WTC11 (cell line): ENCODE results near the gene BBS12. TPM values are rescaled to one million over a fixed set of nuclear protein-coding genes. Genes with fewer than 3 reads are reported as not detected.
A peak's percentile ranks its signal among the peaks of the same experiment; 100 is the strongest.

ENCODE experiments used
- ATAC-seq: fragments of 200-7000 bp; cut with Tn5 transposase; 2 replicates; pipeline ENCODE4 v1.10.0; 2021; ENCODE audit warnings: mild to moderate bottlenecking, moderate library complexity
- CTCF ChIA-PET: fragments of 300-600 bp; sonication (Branson Sonifier 250); formaldehyde crosslinking; loops from one replicate; lab custom pipeline; 2021; ENCODE audit warnings: antibody characterized with exemption; lab: Charles Lee
- POLR2A ChIA-PET: fragments of 350-600 bp; sonication (Branson Sonifier 250); formaldehyde crosslinking; loops from one replicate; lab custom pipeline; 2021; ENCODE audit warnings: antibody characterized with exemption; lab: Charles Lee
- DNase-seq: peaks from one replicate; pipeline ENCODE4 v3.0.0; 2021; ENCODE audit warnings: low spot score
- H3K27ac Mint-ChIP-seq: 2 replicates; pipeline ENCODE4 v1.8.0; 2021; ENCODE audit warnings: mixed read lengths
- H3K27me3 Mint-ChIP-seq: 2 replicates; pipeline ENCODE4 v1.8.0; 2021; ENCODE audit warnings: low read depth, mild to moderate bottlenecking, moderate library complexity, mixed read lengths
- H3K36me3 Mint-ChIP-seq: 2 replicates; pipeline ENCODE4 v1.8.0; 2021; ENCODE audit warnings: mixed read lengths
- H3K4me1 Mint-ChIP-seq: 2 replicates; pipeline ENCODE4 v1.8.0; 2022; ENCODE audit warnings: mixed read lengths
- H3K4me3 Mint-ChIP-seq: 2 replicates; pipeline ENCODE4 v1.8.0; 2021; ENCODE audit warnings: mild to moderate bottlenecking, moderate library complexity, mixed read lengths
- H3K9me3 Mint-ChIP-seq: 2 replicates; pipeline ENCODE4 v1.8.0; 2021; ENCODE audit warnings: mixed read lengths
- GABPB1 ChIP-seq: sonication (generic); formaldehyde crosslinking; IDR thresholded peaks from 2 replicates; pipeline ENCODE4 v1.8.1; 2023; ENCODE audit warnings: mild to moderate bottlenecking, missing genetic modification reagents
- GTF2I ChIP-seq: fragments of 250-450 bp; sonication (Bioruptor Pico); conservative IDR thresholded peaks from 2 replicates; pipeline ENCODE4 v1.4.0; 2021; ENCODE audit warnings: mild to moderate bottlenecking
- KAT7 ChIP-seq: sonication (generic); formaldehyde crosslinking; IDR thresholded peaks from 2 replicates; pipeline ENCODE4 v1.8.1; 2023; ENCODE audit warnings: missing genetic modification reagents, mild to moderate bottlenecking, borderline replicate concordance
- MYBL2 ChIP-seq: sonication (generic); formaldehyde crosslinking; IDR thresholded peaks from 2 replicates; pipeline ENCODE4 v1.8.1; 2023; ENCODE audit warnings: mild to moderate bottlenecking, moderate library complexity, missing genetic modification reagents
- SP1 ChIP-seq: sonication (generic); formaldehyde crosslinking; conservative IDR thresholded peaks from 2 replicates; pipeline ENCODE4 v1.8.1; 2022; ENCODE audit warnings: missing genetic modification reagents
- ZNF423 ChIP-seq: fragments of 250-450 bp; sonication (Bioruptor Pico); IDR thresholded peaks from 2 replicates; pipeline ENCODE4 v2.1.2; 2022; ENCODE audit warnings: mild to moderate bottlenecking, moderate library complexity
- ZNF671 ChIP-seq: fragments of 250-450 bp; sonication (Bioruptor Pico); IDR thresholded peaks from 2 replicates; pipeline ENCODE4 v1.8.0; 2021; ENCODE audit warnings: mild to moderate bottlenecking
- total RNA-seq: library from RNA; stranded (reverse); gene quantifications from 3 replicates; pipeline ENCODE4 v1.2.3, GENCODE V29; 2021
- TF ChIP-seq, protein P1 (sequence below): sonication (generic); formaldehyde crosslinking; IDR thresholded peaks from 2 replicates; pipeline ENCODE4 v1.8.1; 2023; ENCODE audit warnings: mild to moderate bottlenecking, missing genetic modification reagents, moderate library complexity
- TF ChIP-seq, protein P2 (sequence below): fragments of 250-450 bp; sonication (Bioruptor Pico); IDR thresholded peaks from 2 replicates; pipeline ENCODE4 v2.1.2; 2022; ENCODE audit warnings: mild to moderate bottlenecking, moderate library complexity
- TF ChIP-seq, protein P3 (sequence below): sonication (generic); formaldehyde crosslinking; IDR thresholded peaks from 2 replicates; pipeline ENCODE4 v1.8.0; 2023; ENCODE audit warnings: mild to moderate bottlenecking, missing genetic modification reagents
- TF ChIP-seq, protein P4 (sequence below): fragments of 250-450 bp; sonication (Bioruptor Pico); IDR thresholded peaks from 2 replicates; pipeline ENCODE4 v1.8.0; 2021; ENCODE audit warnings: mild to moderate bottlenecking
- TF ChIP-seq, protein P5 (sequence below): sonication (generic); formaldehyde crosslinking; conservative IDR thresholded peaks from 2 replicates; pipeline ENCODE4 v1.8.1; 2023; ENCODE audit warnings: mild to moderate bottlenecking, low read depth, missing genetic modification reagents, moderate library complexity
- TF ChIP-seq, protein P6 (sequence below): sonication (generic); formaldehyde crosslinking; IDR thresholded peaks from 2 replicates; pipeline ENCODE4 v1.8.1; 2023; ENCODE audit warnings: mild to moderate bottlenecking, missing genetic modification reagents

The BBS12 gene
- total RNA-seq, 1 experiment from 2014 or later, result 2.7 TPM

DNA sequence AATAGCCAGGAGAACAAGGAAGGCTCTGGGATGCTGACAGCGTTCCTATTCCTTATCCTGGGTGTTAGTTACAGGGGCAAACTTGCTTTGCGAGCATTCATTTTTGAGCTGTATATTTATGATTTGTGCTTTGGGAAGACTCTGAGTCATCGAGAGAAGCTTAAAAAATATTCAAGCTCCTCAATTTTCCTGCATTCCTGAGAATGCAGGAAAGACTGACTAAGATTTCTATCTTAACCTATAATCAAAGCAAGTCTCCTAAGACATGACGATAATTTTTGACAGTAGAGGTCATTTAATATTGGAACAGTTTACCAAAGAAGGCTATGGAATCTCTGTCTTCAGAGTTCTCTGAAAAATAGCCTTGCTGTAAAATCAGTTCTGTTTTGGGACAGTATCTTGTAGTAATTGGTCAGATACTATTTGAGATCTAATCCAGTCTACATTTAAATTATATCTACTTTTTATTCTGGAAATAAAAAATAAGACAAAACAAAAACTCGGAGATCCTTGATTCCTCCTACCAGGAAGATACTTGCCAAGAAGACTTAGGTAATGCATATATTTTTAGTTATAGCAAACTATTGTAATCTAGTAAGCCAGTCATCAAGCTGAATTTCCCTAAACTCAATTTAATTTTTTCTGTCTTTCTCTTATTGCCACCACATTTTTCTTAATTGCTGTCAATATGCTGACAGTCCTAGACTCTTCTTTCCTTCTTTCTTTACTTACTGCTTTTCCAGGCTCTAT is 31.7 kb downstream of the BBS12 start (continued):
- no peak for TF ChIP-seq SP1 (CRISPR knock-in tag)

DNA sequence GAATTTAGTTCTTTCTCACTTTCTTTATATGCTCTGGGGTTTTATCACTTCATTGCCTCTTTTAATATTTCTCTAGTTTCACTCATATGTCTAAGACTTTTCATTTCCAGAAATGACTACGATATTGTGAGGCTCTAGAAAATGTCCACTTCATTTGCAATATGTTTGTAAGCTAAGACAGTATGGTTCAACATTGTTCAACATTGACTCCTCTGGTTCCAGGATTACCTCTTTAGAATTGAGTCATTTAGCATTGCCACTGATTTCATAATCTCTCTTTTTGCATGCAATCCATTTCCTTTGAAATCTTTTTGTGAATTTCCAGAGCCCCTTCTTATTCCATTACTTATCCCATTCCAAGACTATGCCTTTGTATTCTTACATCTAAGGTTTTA is 32.3 kb downstream of the BBS12 start:
- ATAC-seq, result no peak
- TF ChIP-seq ZNF423 (CRISPR knock-in tag) (no peak), ZNF671 (CRISPR knock-in tag) (no peak), GTF2I (CRISPR knock-in tag) (no peak), KAT7 (CRISPR knock-in tag) (no peak), GABPB1 (CRISPR knock-in tag) (no peak), MYBL2 (CRISPR knock-in tag) (no peak)
- TF ChIP-seq, protein P1, sequence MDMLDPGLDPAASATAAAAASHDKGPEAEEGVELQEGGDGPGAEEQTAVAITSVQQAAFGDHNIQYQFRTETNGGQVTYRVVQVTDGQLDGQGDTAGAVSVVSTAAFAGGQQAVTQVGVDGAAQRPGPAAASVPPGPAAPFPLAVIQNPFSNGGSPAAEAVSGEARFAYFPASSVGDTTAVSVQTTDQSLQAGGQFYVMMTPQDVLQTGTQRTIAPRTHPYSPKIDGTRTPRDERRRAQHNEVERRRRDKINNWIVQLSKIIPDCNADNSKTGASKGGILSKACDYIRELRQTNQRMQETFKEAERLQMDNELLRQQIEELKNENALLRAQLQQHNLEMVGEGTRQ (CRISPR knock-in tag), result no peak
- TF ChIP-seq, protein P2, sequence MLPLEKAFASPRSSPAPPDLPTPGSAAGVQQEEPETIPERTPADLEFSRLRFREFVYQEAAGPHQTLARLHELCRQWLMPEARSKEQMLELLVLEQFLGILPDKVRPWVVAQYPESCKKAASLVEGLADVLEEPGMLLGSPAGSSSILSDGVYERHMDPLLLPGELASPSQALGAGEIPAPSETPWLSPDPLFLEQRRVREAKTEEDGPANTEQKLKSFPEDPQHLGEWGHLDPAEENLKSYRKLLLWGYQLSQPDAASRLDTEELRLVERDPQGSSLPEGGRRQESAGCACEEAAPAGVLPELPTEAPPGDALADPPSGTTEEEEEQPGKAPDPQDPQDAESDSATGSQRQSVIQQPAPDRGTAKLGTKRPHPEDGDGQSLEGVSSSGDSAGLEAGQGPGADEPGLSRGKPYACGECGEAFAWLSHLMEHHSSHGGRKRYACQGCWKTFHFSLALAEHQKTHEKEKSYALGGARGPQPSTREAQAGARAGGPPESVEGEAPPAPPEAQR (CRISPR knock-in tag), result no peak
- TF ChIP-seq, protein P3, sequence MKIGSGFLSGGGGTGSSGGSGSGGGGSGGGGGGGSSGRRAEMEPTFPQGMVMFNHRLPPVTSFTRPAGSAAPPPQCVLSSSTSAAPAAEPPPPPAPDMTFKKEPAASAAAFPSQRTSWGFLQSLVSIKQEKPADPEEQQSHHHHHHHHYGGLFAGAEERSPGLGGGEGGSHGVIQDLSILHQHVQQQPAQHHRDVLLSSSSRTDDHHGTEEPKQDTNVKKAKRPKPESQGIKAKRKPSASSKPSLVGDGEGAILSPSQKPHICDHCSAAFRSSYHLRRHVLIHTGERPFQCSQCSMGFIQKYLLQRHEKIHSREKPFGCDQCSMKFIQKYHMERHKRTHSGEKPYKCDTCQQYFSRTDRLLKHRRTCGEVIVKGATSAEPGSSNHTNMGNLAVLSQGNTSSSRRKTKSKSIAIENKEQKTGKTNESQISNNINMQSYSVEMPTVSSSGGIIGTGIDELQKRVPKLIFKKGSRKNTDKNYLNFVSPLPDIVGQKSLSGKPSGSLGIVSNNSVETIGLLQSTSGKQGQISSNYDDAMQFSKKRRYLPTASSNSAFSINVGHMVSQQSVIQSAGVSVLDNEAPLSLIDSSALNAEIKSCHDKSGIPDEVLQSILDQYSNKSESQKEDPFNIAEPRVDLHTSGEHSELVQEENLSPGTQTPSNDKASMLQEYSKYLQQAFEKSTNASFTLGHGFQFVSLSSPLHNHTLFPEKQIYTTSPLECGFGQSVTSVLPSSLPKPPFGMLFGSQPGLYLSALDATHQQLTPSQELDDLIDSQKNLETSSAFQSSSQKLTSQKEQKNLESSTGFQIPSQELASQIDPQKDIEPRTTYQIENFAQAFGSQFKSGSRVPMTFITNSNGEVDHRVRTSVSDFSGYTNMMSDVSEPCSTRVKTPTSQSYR (CRISPR knock-in tag), result no peak
- TF ChIP-seq, protein P4, sequence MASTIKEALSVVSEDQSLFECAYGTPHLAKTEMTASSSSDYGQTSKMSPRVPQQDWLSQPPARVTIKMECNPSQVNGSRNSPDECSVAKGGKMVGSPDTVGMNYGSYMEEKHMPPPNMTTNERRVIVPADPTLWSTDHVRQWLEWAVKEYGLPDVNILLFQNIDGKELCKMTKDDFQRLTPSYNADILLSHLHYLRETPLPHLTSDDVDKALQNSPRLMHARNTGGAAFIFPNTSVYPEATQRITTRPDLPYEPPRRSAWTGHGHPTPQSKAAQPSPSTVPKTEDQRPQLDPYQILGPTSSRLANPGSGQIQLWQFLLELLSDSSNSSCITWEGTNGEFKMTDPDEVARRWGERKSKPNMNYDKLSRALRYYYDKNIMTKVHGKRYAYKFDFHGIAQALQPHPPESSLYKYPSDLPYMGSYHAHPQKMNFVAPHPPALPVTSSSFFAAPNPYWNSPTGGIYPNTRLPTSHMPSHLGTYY (CRISPR knock-in tag), result no peak
- TF ChIP-seq, protein P5, sequence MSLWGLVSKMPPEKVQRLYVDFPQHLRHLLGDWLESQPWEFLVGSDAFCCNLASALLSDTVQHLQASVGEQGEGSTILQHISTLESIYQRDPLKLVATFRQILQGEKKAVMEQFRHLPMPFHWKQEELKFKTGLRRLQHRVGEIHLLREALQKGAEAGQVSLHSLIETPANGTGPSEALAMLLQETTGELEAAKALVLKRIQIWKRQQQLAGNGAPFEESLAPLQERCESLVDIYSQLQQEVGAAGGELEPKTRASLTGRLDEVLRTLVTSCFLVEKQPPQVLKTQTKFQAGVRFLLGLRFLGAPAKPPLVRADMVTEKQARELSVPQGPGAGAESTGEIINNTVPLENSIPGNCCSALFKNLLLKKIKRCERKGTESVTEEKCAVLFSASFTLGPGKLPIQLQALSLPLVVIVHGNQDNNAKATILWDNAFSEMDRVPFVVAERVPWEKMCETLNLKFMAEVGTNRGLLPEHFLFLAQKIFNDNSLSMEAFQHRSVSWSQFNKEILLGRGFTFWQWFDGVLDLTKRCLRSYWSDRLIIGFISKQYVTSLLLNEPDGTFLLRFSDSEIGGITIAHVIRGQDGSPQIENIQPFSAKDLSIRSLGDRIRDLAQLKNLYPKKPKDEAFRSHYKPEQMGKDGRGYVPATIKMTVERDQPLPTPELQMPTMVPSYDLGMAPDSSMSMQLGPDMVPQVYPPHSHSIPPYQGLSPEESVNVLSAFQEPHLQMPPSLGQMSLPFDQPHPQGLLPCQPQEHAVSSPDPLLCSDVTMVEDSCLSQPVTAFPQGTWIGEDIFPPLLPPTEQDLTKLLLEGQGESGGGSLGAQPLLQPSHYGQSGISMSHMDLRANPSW (CRISPR knock-in tag), result no peak
- TF ChIP-seq, protein P6, sequence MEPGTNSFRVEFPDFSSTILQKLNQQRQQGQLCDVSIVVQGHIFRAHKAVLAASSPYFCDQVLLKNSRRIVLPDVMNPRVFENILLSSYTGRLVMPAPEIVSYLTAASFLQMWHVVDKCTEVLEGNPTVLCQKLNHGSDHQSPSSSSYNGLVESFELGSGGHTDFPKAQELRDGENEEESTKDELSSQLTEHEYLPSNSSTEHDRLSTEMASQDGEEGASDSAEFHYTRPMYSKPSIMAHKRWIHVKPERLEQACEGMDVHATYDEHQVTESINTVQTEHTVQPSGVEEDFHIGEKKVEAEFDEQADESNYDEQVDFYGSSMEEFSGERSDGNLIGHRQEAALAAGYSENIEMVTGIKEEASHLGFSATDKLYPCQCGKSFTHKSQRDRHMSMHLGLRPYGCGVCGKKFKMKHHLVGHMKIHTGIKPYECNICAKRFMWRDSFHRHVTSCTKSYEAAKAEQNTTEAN (CRISPR knock-in tag), result no peak
- H3K27me3 Mint-ChIP-seq, result no peaks in the 10 kb centered on the region
- POLR2A ChIA-PET, result no interaction called here
- no peak for DNase-seq
- H3K4me3 Mint-ChIP-seq, result no peak overlapping the region
- CTCF ChIA-PET, result no interaction called here
- 0 out of 2 replicates have a peak, but pooled peaks cover 3% of the 10 kb centered on the region for H3K9me3 Mint-ChIP-seq
- no peaks in the 10 kb centered on the region for H3K36me3 Mint-ChIP-seq
- peaks cover 46% of the 10 kb centered on the region for H3K4me1 Mint-ChIP-seq
- peak overlapping the region; percentile 2; the same call in 1 of the 2 replicates for H3K27ac Mint-ChIP-seq
